ENCODE results near the gene GLS2. TPM values are rescaled to one million over a fixed set of nuclear protein-coding genes. Genes with fewer than 3 reads are reported as not detected.
A peak's percentile ranks its signal among the peaks of the same experiment; 100 is the strongest.

Gene GLS2
- total and polyA plus RNA-seq, 2 donors (not counting 3 experiments of a cell fraction or from before 2014, with no cell fraction given) = 0.04 to 0.33 TPM

DNA sequence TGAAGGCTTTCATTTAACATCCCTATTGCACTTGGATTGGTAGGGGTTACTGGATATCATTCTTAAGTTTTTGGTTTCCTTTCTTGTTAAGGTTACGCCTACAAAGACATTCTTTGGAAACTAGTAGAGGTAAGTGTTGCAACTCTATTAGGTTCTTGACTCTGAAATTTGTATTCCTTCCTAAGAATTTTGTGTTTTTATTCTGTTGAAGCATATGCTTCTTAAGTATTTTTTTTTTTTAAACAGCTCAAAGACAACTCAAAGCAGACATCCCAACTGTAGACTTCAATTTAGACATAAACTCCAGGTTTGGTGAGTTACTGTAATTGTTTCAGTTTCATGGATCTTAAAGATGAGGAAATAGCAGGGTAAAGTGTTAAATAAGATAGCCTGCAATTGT is 32.5 kb upstream of the GLS2 start:
- TF ChIP-seq POLR2A (IDR thresholded peaks at IDR 0.05; ENCODE audit: low read depth, low read length) (no peak), EZH2 (IDR thresholded peaks at IDR 0.05; ENCODE audit: borderline replicate concordance, low read depth, low read length, severe bottlenecking) (no peak), GATA2 (IDR thresholded peaks at IDR 0.05; ENCODE audit: insufficient read depth, insufficient read length, low read depth, low read length) (no peak), POLR2AphosphoS5 (IDR thresholded peaks at IDR 0.05; ENCODE audit: insufficient read depth, low read depth, low read length) (no peak), JUN (IDR thresholded peaks at IDR 0.05; ENCODE audit: borderline replicate concordance, insufficient read depth, insufficient read length, low read depth) (no peak), FOS (IDR thresholded peaks at IDR 0.05; ENCODE audit: borderline replicate concordance, insufficient read depth, low read length) (no peak), MYC (IDR thresholded peaks at IDR 0.05; ENCODE audit: low read depth, low read length) (no peak)
- TF ChIP-seq, protein P1, sequence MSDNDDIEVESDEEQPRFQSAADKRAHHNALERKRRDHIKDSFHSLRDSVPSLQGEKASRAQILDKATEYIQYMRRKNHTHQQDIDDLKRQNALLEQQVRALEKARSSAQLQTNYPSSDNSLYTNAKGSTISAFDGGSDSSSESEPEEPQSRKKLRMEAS (IDR thresholded peaks at IDR 0.05; ENCODE audit: insufficient read depth, insufficient read length) = no peak
- TF ChIP-seq, protein P2, sequence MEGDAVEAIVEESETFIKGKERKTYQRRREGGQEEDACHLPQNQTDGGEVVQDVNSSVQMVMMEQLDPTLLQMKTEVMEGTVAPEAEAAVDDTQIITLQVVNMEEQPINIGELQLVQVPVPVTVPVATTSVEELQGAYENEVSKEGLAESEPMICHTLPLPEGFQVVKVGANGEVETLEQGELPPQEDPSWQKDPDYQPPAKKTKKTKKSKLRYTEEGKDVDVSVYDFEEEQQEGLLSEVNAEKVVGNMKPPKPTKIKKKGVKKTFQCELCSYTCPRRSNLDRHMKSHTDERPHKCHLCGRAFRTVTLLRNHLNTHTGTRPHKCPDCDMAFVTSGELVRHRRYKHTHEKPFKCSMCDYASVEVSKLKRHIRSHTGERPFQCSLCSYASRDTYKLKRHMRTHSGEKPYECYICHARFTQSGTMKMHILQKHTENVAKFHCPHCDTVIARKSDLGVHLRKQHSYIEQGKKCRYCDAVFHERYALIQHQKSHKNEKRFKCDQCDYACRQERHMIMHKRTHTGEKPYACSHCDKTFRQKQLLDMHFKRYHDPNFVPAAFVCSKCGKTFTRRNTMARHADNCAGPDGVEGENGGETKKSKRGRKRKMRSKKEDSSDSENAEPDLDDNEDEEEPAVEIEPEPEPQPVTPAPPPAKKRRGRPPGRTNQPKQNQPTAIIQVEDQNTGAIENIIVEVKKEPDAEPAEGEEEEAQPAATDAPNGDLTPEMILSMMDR (IDR thresholded peaks at IDR 0.05; ENCODE audit: extremely low read depth in 1 of 2, insufficient read depth in 1 of 2, low read depth in 1 of 2, low read length in 2 of 2) = no peak
- H3K27me3 ChIP-seq (ENCODE audit: control insufficient read depth in 2 of 2, insufficient read depth in 2 of 2, low read length in 2 of 2) = no peaks in the 10 kb centered on the region
- peak overlapping the region; percentile 37 for H2AFZ ChIP-seq (ENCODE audit: low read depth, low read length)
- ChIA-PET POLR2A (no interaction called here), CTCF (interaction anchor here (1.2 to 2.7 kb wide), 9 partner anchors 10 to 116 kb away, joined by 4 to 21 read pairs (median 6); no protein-coding TSS in a partner anchor)
- intact Hi-C loops (cut with micrococcal nuclease) = no loop called here
- FAIRE-seq (no peak), DNase-seq (ENCODE audit: low read depth, low spot score) (peak; percentile 39)
- peaks cover 52% of the 10 kb centered on the region for H3K4me1 ChIP-seq (ENCODE audit: control insufficient read depth, extremely low read depth, insufficient read depth, low read length)
- peak overlapping the region; percentile 72 for H3K4me2 ChIP-seq (ENCODE audit: insufficient read depth, low read length)
- dilution Hi-C loops (cut with MboI; ENCODE audit: extremely low pct_ligation_motif_present, low sequenced_read_pairs) = no loop called here
- no peaks in the 10 kb centered on the region for H3K36me3 ChIP-seq (ENCODE audit: control insufficient read depth in 2 of 2, extremely low read depth in 1 of 2, insufficient read depth in 2 of 2, low read length in 2 of 2)
- H3K9ac ChIP-seq (replicated peaks; ENCODE audit: extremely low read depth, insufficient read depth, low read length) = peak overlapping the region; percentile 8
- no peaks in the 10 kb centered on the region for H3K9me1 ChIP-seq (replicated peaks; ENCODE audit: control insufficient read depth, extremely low read depth, insufficient read depth, low read length)
- H3K27ac ChIP-seq (ENCODE audit: insufficient read depth, low read depth, low read length) = peak overlapping the region; percentile 87
- H3K4me3 ChIP-seq (replicated peaks in 1 of 3; ENCODE audit: insufficient read depth in 1 of 3, low read depth in 1 of 3, low read length in 3 of 3) = no peak overlapping the region
- H3K79me2 ChIP-seq (ENCODE audit: control insufficient read depth, insufficient read depth, low read length) = peaks cover 37% of the 10 kb centered on the region
- H4K20me1 ChIP-seq (replicated peaks; ENCODE audit: control insufficient read depth, extremely low read depth, insufficient read depth, low read length) = no peaks in the 10 kb centered on the region
- no peaks in the 10 kb centered on the region for H3K9me3 ChIP-seq (replicated peaks; ENCODE audit: control insufficient read depth, insufficient read depth, low read length)
- no TSS peak for BruUV-seq (replicated peaks)

Measured in endothelial cell of umbilical vein (primary cell).